ENCODE data around the gene CERS5.

The CERS5 gene

GRCh38 chr12:50121641-50122040 lies 45.5 kb downstream of the CERS5 start:
- DNase-seq: no peak

- DNase-seq: no peak
Observed at GRCh38 chr12:50120953-50121352, 46.2 kb downstream of the CERS5 start.

- no peak for DNase-seq
Observed at GRCh38 chr12:50120521-50120920, 46.6 kb downstream of the CERS5 start.

- DNase-seq: no peak
Observed at GRCh38 chr12:50119387-50119786, 47.8 kb downstream of the CERS5 start.

- DNase-seq: no peak
Observed at GRCh38 chr12:50117057-50117622, 50.0 kb downstream of the CERS5 start.

- peak; percentile 52 for DNase-seq
Observed at GRCh38 chr12:50112456-50113218, 54.5 kb downstream of the CERS5 start.

GRCh38 chr12:50111693-50112455 lies 55.3 kb downstream of the CERS5 start, which contains the start of gene COX14:
TSS of gene COX14 (plus strand) at chr12:50112236. CDS start at chr12:50120044, 7,808 bp downstream.
- peak; percentile 99 for DNase-seq

GRCh38 chr12:50111395-50111692 lies 55.8 kb downstream of the CERS5 start:
- no peak for DNase-seq

GRCh38 chr12:50110762-50111351 lies 56.3 kb downstream of the CERS5 start:
- DNase-seq: peak; percentile 89

GRCh38 chr12:50110127-50110761 lies 56.9 kb downstream of the CERS5 start:
- no peak for DNase-seq

- DNase-seq: no peak
Observed at GRCh38 chr12:50109319-50109718, 57.9 kb downstream of the CERS5 start.

- DNase-seq: peak; percentile 11
Observed at GRCh38 chr12:50107416-50108268, 59.5 kb downstream of the CERS5 start.

- no peak for DNase-seq
Observed at GRCh38 chr12:50106907-50107306, 60.3 kb downstream of the CERS5 start.

- DNase-seq: no peak
Observed at GRCh38 chr12:50105913-50106450, 61.2 kb downstream of the CERS5 start.

- DNase-seq: no peak
Observed at GRCh38 chr12:50104417-50105366, 62.5 kb downstream of the CERS5 start.

- peak; percentile 39 for DNase-seq
Observed at GRCh38 chr12:50103767-50104321, 63.3 kb downstream of the CERS5 start, which contains the start of gene GPD1. TSS of gene GPD1 (plus strand) at chr12:50104008. CDS start at chr12:50104051, 43 bp downstream.

GRCh38 chr12:50103351-50103750 lies 63.8 kb downstream of the CERS5 start:
- DNase-seq: no peak

GRCh38 chr12:50102646-50103309 lies 64.4 kb downstream of the CERS5 start:
- no peak for DNase-seq

- DNase-seq: no peak
Observed at GRCh38 chr12:50102131-50102531, 65.0 kb downstream of the CERS5 start.

- DNase-seq: peak; percentile 17
Observed at GRCh38 chr12:50101663-50102062, 65.5 kb downstream of the CERS5 start.

All from kidney glomerular epithelial cell (primary cell).